ENCODE results near the gene ASPHD1.

DNA sequence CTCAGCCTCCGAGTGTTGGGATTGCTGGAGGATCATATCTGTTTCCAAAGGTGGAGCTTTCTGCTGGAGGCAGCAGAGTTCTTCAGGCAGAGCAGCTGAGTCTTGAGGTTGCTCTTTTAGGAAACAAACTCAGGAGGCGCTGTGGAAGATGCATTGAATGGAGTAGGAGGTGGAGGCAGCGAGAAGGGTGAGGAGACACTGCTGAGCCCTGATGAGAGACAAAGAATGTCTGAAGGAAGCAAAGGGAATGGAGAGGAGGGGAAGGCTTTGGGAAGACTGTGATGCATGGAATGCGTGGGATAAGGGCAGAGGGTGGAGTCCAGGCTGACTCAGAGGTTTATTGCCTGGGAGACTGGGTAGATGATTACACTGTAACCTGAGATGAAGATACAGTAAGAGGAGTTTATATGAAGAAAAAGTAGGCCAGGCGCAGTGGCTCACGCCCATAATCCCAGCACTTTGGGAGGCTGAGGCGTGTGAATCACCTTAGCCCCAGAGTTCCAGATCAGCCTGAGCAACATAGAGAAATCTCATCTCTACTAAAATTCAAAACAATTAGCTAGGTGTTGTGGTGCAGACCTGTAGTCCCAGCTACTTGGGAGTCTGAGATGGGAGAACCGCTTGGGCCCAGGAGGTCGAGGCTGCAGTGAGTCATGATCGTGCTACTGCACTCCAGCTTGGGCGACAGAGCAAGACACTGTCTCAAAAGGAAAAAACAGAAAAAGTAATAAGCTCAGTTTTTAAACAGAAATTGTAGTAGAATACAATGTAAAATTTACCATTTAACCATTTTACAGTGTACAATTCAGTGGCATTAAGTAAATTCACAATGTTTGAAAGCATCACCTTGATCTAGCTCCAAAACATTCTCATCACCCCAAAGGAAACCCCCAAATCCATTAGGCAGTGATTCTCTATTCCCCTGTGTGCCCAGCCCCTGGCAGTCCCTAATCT lies 43.8 kb downstream of the ASPHD1 start:
- TF ChIP-seq, protein P1, sequence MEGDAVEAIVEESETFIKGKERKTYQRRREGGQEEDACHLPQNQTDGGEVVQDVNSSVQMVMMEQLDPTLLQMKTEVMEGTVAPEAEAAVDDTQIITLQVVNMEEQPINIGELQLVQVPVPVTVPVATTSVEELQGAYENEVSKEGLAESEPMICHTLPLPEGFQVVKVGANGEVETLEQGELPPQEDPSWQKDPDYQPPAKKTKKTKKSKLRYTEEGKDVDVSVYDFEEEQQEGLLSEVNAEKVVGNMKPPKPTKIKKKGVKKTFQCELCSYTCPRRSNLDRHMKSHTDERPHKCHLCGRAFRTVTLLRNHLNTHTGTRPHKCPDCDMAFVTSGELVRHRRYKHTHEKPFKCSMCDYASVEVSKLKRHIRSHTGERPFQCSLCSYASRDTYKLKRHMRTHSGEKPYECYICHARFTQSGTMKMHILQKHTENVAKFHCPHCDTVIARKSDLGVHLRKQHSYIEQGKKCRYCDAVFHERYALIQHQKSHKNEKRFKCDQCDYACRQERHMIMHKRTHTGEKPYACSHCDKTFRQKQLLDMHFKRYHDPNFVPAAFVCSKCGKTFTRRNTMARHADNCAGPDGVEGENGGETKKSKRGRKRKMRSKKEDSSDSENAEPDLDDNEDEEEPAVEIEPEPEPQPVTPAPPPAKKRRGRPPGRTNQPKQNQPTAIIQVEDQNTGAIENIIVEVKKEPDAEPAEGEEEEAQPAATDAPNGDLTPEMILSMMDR (IDR thresholded peaks at IDR 0.05; ENCODE audit: control extremely low read depth in 1 of 3, insufficient read depth in 1 of 3, low read depth in 1 of 3, low read length in 3 of 3) = peak; percentile 22 to 67 (median 51)
- TF ChIP-seq CHD1 (IDR thresholded peaks at IDR 0.05; ENCODE audit: low read depth, low read length) = no peak
- no peak for TF ChIP-seq KDM5A (IDR thresholded peaks at IDR 0.05; ENCODE audit: low read length)
- no peak for TF ChIP-seq YY1 (IDR thresholded peaks at IDR 0.05; ENCODE audit: low read depth, low read length)
- no peak for TF ChIP-seq SP2 (IDR thresholded peaks at IDR 0.05; ENCODE audit: low read length)
- no peak for TF ChIP-seq MAFK (IDR thresholded peaks at IDR 0.05; ENCODE audit: low read depth, low read length)
- TF ChIP-seq, protein P2, sequence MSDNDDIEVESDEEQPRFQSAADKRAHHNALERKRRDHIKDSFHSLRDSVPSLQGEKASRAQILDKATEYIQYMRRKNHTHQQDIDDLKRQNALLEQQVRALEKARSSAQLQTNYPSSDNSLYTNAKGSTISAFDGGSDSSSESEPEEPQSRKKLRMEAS (IDR thresholded peaks at IDR 0.05) = no peak
- TF ChIP-seq SRF (IDR thresholded peaks at IDR 0.05; ENCODE audit: low read depth, low read length) = no peak
- no peak for TF ChIP-seq NRF1 (IDR thresholded peaks at IDR 0.05; ENCODE audit: low read depth, low read length)
- TF ChIP-seq POLR2A (IDR thresholded peaks at IDR 0.05; ENCODE audit: control extremely low read depth in 1 of 2, low read depth in 2 of 2, low read length in 2 of 2) = no peak
- TF ChIP-seq KDM1A (IDR thresholded peaks at IDR 0.05; ENCODE audit: borderline replicate concordance, low read length) = peak; percentile 29; the same call in 1 of the 2 replicates
- TF ChIP-seq FOSL1 (IDR thresholded peaks at IDR 0.05; ENCODE audit: insufficient read depth, low read depth, low read length) = no peak
- TF ChIP-seq, protein P3, sequence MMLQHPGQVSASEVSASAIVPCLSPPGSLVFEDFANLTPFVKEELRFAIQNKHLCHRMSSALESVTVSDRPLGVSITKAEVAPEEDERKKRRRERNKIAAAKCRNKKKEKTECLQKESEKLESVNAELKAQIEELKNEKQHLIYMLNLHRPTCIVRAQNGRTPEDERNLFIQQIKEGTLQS (IDR thresholded peaks at IDR 0.05; ENCODE audit: insufficient read depth, low read depth, low read length) = no peak

Measured in H1 (cell line).